ENCODE results near the gene ABCG1. TPM values are rescaled to one million over a fixed set of nuclear protein-coding genes. Genes with fewer than 3 reads are reported as not detected.

Gene ABCG1
- total and polyA plus RNA-seq, 2 donors (not counting 3 experiments of a cell fraction or from before 2014, with no cell fraction given): 6.7 to 19.6 TPM

DNA sequence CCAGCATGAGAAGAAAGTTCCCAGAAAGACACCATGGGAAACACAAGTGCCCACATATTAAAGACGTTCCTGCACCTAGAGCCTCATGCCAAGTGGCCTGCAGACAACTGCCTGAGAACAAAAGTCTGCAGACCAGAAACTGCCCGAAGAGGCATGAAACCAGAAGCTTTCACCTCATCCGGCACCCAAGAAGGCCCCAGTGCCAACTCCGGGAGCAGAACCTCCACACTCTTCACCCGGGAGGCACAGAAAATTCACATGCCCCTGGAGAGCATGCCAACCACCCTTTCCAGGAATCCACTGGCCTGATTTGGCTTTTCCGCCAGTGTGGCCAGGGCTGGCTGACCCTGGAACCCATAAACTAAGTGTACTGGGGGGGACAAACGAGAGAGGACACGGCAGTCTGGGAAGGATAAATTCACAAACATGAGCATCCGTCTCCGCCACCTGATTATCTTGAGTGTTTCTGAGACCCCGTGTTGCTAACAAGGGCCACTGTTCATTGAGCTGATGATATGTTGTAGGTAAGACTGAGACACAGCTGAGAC, 125.1 kb downstream of the ABCG1 start:
- TF ChIP-seq POLR2A (IDR thresholded peaks at IDR 0.05; ENCODE audit: low read depth, low read length) (no peak), CTCF (IDR thresholded peaks at IDR 0.05; ENCODE audit: extremely low read depth in 1 of 2, insufficient read depth in 1 of 2, low read depth in 1 of 2, low read length in 2 of 2) (no peak)
- H3K4me1 ChIP-seq (ENCODE audit: control insufficient read depth, extremely low read depth, insufficient read depth, low read length): no peaks in the 10 kb centered on the region
- ChIA-PET POLR2A (no interaction called here), CTCF (no interaction called here)
- DNase-seq (ENCODE audit: low read depth, low spot score) (no peak), FAIRE-seq (no peak)
- BruUV-seq (replicated peaks): no TSS peak
- no peak overlapping the region for H2AFZ ChIP-seq (ENCODE audit: low read depth, low read length)
- H3K36me3 ChIP-seq (ENCODE audit: control insufficient read depth in 2 of 2, extremely low read depth in 1 of 2, insufficient read depth in 2 of 2, low read length in 2 of 2): no peaks in the 10 kb centered on the region
- H3K4me2 ChIP-seq (ENCODE audit: insufficient read depth, low read length): no peak overlapping the region
- H3K9me1 ChIP-seq (replicated peaks; ENCODE audit: control insufficient read depth, extremely low read depth, insufficient read depth, low read length): no peaks in the 10 kb centered on the region
- no peaks in the 10 kb centered on the region for H3K27me3 ChIP-seq (ENCODE audit: control insufficient read depth in 2 of 2, insufficient read depth in 2 of 2, low read length in 2 of 2)
- H3K79me2 ChIP-seq (ENCODE audit: control insufficient read depth, insufficient read depth, low read length): no peaks in the 10 kb centered on the region
- dilution Hi-C loops (cut with MboI; ENCODE audit: extremely low pct_ligation_motif_present, low sequenced_read_pairs): no loop called here
- H4K20me1 ChIP-seq (replicated peaks; ENCODE audit: control insufficient read depth, extremely low read depth, insufficient read depth, low read length): no peaks in the 10 kb centered on the region
- H3K9ac ChIP-seq (replicated peaks; ENCODE audit: extremely low read depth, insufficient read depth, low read length): no peak overlapping the region
- no peak overlapping the region for H3K27ac ChIP-seq (ENCODE audit: insufficient read depth, low read depth, low read length)
- no peaks in the 10 kb centered on the region for H3K9me3 ChIP-seq (replicated peaks; ENCODE audit: control insufficient read depth, insufficient read depth, low read length)
- H3K4me3 ChIP-seq (replicated peaks in 1 of 3; ENCODE audit: insufficient read depth in 1 of 3, low read depth in 1 of 3, low read length in 3 of 3): no peak overlapping the region
- intact Hi-C loops (cut with micrococcal nuclease): no loop called here

DNA sequence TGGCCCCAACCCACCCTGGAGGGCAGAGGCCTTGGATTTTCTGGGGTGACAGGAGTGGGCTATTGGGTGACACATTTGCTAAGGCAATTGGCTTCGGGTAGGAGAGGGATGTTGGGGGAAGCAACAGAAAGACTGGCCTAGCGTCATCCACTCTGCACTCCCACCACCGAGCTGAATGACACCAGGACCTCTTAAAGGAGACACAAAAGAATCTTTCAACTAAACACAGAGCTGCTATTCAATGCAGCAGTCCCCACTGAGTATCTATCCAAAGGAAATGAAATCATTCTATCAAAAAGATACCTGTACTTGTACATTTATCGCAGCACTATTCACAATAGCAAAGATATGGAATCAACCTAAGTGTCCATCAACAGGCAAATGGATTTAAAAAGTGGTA, 125.7 kb downstream of the ABCG1 start:
- no peak overlapping the region for H3K4me2 ChIP-seq (ENCODE audit: insufficient read depth, low read length)
- H3K36me3 ChIP-seq (ENCODE audit: control insufficient read depth in 2 of 2, extremely low read depth in 1 of 2, insufficient read depth in 2 of 2, low read length in 2 of 2): no peaks in the 10 kb centered on the region
- CTCF ChIA-PET: no interaction called here
- dilution Hi-C loops (cut with MboI; ENCODE audit: extremely low pct_ligation_motif_present, low sequenced_read_pairs) (no loop called here), intact Hi-C loops (cut with micrococcal nuclease) (no loop called here)
- H3K79me2 ChIP-seq (ENCODE audit: control insufficient read depth, insufficient read depth, low read length): no peaks in the 10 kb centered on the region
- no peak overlapping the region for H3K27ac ChIP-seq (ENCODE audit: insufficient read depth, low read depth, low read length)
- no peak for TF ChIP-seq CTCF (IDR thresholded peaks at IDR 0.05; ENCODE audit: extremely low read depth in 1 of 2, insufficient read depth in 1 of 2, low read depth in 1 of 2, low read length in 2 of 2)
- TF ChIP-seq POLR2A (IDR thresholded peaks at IDR 0.05; ENCODE audit: low read depth, low read length): no peak
- no peak for TF ChIP-seq MYC (IDR thresholded peaks at IDR 0.05; ENCODE audit: low read depth, low read length)
- TF ChIP-seq GATA2 (IDR thresholded peaks at IDR 0.05; ENCODE audit: insufficient read depth, insufficient read length, low read depth, low read length): no peak
- TF ChIP-seq EZH2 (IDR thresholded peaks at IDR 0.05; ENCODE audit: borderline replicate concordance, low read depth, low read length, severe bottlenecking): no peak
- TF ChIP-seq, protein P1, sequence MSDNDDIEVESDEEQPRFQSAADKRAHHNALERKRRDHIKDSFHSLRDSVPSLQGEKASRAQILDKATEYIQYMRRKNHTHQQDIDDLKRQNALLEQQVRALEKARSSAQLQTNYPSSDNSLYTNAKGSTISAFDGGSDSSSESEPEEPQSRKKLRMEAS (IDR thresholded peaks at IDR 0.05; ENCODE audit: insufficient read depth, insufficient read length): no peak
- no peak for TF ChIP-seq JUN (IDR thresholded peaks at IDR 0.05; ENCODE audit: borderline replicate concordance, insufficient read depth, insufficient read length, low read depth)
- TF ChIP-seq POLR2AphosphoS5 (IDR thresholded peaks at IDR 0.05; ENCODE audit: insufficient read depth, low read depth, low read length): no peak
- no peak for TF ChIP-seq FOS (IDR thresholded peaks at IDR 0.05; ENCODE audit: borderline replicate concordance, insufficient read depth, low read length)
- FAIRE-seq: no peak
- no peak for DNase-seq (ENCODE audit: low read depth, low spot score)
- H3K9me1 ChIP-seq (replicated peaks; ENCODE audit: control insufficient read depth, extremely low read depth, insufficient read depth, low read length): no peaks in the 10 kb centered on the region
- H3K4me1 ChIP-seq (ENCODE audit: control insufficient read depth, extremely low read depth, insufficient read depth, low read length): no peaks in the 10 kb centered on the region
- H3K9me3 ChIP-seq (replicated peaks; ENCODE audit: control insufficient read depth, insufficient read depth, low read length): no peaks in the 10 kb centered on the region
- H4K20me1 ChIP-seq (replicated peaks; ENCODE audit: control insufficient read depth, extremely low read depth, insufficient read depth, low read length): no peaks in the 10 kb centered on the region
- H2AFZ ChIP-seq (ENCODE audit: low read depth, low read length): no peak overlapping the region
- no peaks in the 10 kb centered on the region for H3K27me3 ChIP-seq (ENCODE audit: control insufficient read depth in 2 of 2, insufficient read depth in 2 of 2, low read length in 2 of 2)
- H3K4me3 ChIP-seq (replicated peaks in 1 of 3; ENCODE audit: insufficient read depth in 1 of 3, low read depth in 1 of 3, low read length in 3 of 3): no peak overlapping the region
- no peak overlapping the region for H3K9ac ChIP-seq (replicated peaks; ENCODE audit: extremely low read depth, insufficient read depth, low read length)
- no TSS peak for BruUV-seq (replicated peaks)
- POLR2A ChIA-PET: no interaction called here

All from endothelial cell of umbilical vein (primary cell).